ENCODE measurements around the gene XPNPEP1.

XPNPEP1 gene

DNA sequence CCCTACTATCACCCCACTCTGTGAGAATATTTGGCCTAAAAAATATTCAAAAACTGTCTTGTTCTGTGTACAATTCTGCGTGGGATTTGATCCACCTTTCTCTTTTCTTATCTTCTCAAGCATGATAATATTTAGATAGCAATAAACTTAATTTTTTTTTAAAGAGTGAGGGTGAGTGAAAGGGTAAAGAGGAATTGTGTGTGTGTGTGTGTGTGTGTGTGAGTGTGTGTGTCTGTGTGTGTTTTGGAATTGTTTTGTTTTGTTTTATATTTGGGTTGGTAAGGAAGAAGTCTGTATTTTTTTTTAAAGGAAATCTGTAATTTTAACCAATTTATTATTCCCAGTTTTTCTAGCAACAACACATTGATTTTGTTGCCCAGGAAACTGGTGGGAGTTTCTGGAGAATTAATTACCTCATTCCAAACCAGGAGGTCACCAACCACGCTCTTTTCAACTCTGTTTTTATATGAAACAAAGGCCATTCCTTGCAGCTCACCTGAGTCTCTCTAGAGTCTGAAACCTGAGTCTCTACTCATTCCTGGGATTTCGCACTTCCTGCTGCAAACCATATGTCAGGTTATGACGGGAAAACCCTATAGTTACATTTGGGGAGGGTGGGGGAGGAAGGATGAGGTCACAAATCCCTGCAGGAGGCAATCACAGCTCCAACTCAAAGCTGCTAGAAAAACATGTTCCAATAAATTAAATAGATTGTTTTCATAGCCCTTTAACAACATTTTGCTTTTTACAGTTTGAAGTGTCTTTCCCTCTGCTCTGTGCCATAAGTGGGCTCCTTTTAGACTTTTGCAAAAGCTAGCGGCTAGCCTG lies 38.1 kb upstream of the XPNPEP1 start:
- peak overlapping the region; percentile 48 for H2AFZ ChIP-seq (ENCODE audit: low read length, unreplicated experiment)
- H3K4me3 ChIP-seq (ENCODE audit: low read depth, low read length) = no peak overlapping the region
- H3K4me1 ChIP-seq (ENCODE audit: control insufficient read depth, insufficient read depth, low read length, unreplicated experiment) = peaks cover 40% of the 10 kb centered on the region
- H3K36me3 ChIP-seq (ENCODE audit: insufficient read depth, low read length) = no peaks in the 10 kb centered on the region
- H3K79me2 ChIP-seq (ENCODE audit: control insufficient read depth, insufficient read depth, low read length, unreplicated experiment) = no peaks in the 10 kb centered on the region
- no peaks in the 10 kb centered on the region for H3K27me3 ChIP-seq (ENCODE audit: insufficient read depth, low read length)
- peak overlapping the region; percentile 25; the same call in 1 of the 2 replicates for H3K27ac ChIP-seq (ENCODE audit: low read depth, low read length)

DNA sequence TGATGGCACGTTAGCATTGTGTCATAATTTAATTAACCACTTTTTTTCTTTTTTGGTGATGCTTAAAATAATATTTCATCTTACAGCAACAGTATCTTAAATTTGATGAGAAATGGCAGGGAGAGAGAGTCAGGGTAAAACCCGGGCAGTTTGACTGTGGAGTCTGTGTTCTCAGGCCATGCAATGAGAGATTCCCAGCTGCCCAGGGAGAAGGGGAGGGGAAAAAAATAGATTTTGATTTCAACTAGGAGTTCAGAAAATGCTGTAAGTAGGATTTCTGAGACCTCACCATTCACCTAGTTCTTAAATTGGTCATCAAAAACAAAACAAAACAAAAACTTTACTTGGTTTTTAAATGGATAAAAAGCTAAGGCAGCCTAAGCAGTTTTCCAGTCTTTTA lies 37.4 kb upstream of the XPNPEP1 start:
- Histone ChIP-seq H3K27me3 (ENCODE audit: insufficient read depth, low read length) (no peaks in the 10 kb centered on the region), H3K4me3 (ENCODE audit: low read depth, low read length) (no peak overlapping the region), H3K4me1 (ENCODE audit: control insufficient read depth, insufficient read depth, low read length, unreplicated experiment) (peaks cover 35% of the 10 kb centered on the region), H3K36me3 (ENCODE audit: insufficient read depth, low read length) (no peaks in the 10 kb centered on the region), H2AFZ (ENCODE audit: low read length, unreplicated experiment) (peak overlapping the region; percentile 44), H3K27ac (ENCODE audit: low read depth, low read length) (peak overlapping the region; percentile 25; the same call in 1 of the 2 replicates), H3K79me2 (ENCODE audit: control insufficient read depth, insufficient read depth, low read length, unreplicated experiment) (no peaks in the 10 kb centered on the region)

- no peak overlapping the region for H2AFZ ChIP-seq (ENCODE audit: low read length, unreplicated experiment)
- H3K36me3 ChIP-seq (ENCODE audit: insufficient read depth, low read length) = no peaks in the 10 kb centered on the region
- peaks cover 31% of the 10 kb centered on the region for H3K4me1 ChIP-seq (ENCODE audit: control insufficient read depth, insufficient read depth, low read length, unreplicated experiment)
- no peak overlapping the region for H3K4me3 ChIP-seq (ENCODE audit: low read depth, low read length)
- H3K27me3 ChIP-seq (ENCODE audit: insufficient read depth, low read length) = no peaks in the 10 kb centered on the region
- no peaks in the 10 kb centered on the region for H3K79me2 ChIP-seq (ENCODE audit: control insufficient read depth, insufficient read depth, low read length, unreplicated experiment)
- no peak overlapping the region for H3K27ac ChIP-seq (ENCODE audit: low read depth, low read length)
These were observed 36.2 kb upstream of the XPNPEP1 start for GRCh38 chr10:109959259-109960145.

DNA sequence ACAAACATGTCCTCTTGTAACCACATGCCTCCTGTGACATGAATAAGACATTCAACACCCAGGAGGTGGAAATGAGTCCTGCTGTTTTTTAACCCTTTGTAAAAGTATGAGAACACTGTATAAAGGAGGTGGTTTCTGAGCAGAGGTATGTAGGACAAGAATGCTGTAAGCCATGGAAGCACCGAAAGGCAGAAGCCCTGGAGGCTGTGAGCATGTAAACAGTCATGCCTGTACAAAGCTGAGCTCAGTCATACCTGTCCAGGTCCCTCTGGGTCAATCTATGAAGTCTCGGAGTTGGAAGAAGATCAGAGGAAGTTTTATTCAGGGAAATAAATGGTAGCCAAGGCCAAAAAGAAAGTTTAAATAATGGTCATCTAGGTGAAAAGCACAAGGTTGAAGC lies 34.7 kb upstream of the XPNPEP1 start:
- Histone ChIP-seq H3K27me3 (ENCODE audit: insufficient read depth, low read length) (no peaks in the 10 kb centered on the region), H3K36me3 (ENCODE audit: insufficient read depth, low read length) (no peaks in the 10 kb centered on the region), H3K4me3 (ENCODE audit: low read depth, low read length) (no peak overlapping the region), H3K27ac (ENCODE audit: low read depth, low read length) (no peak overlapping the region), H2AFZ (ENCODE audit: low read length, unreplicated experiment) (no peak overlapping the region), H3K4me1 (ENCODE audit: control insufficient read depth, insufficient read depth, low read length, unreplicated experiment) (peaks cover 22% of the 10 kb centered on the region), H3K79me2 (ENCODE audit: control insufficient read depth, insufficient read depth, low read length, unreplicated experiment) (no peaks in the 10 kb centered on the region)

- Histone ChIP-seq H3K4me1 (ENCODE audit: control insufficient read depth, insufficient read depth, low read length, unreplicated experiment) (peaks cover 17% of the 10 kb centered on the region), H3K4me3 (ENCODE audit: low read depth, low read length) (no peak overlapping the region), H3K79me2 (ENCODE audit: control insufficient read depth, insufficient read depth, low read length, unreplicated experiment) (no peaks in the 10 kb centered on the region), H2AFZ (ENCODE audit: low read length, unreplicated experiment) (no peak overlapping the region), H3K36me3 (ENCODE audit: insufficient read depth, low read length) (no peaks in the 10 kb centered on the region), H3K27me3 (ENCODE audit: insufficient read depth, low read length) (no peaks in the 10 kb centered on the region), H3K27ac (ENCODE audit: low read depth, low read length) (no peak overlapping the region)
These were observed 33.9 kb upstream of the XPNPEP1 start for GRCh38 chr10:109957092-109957797.

DNA sequence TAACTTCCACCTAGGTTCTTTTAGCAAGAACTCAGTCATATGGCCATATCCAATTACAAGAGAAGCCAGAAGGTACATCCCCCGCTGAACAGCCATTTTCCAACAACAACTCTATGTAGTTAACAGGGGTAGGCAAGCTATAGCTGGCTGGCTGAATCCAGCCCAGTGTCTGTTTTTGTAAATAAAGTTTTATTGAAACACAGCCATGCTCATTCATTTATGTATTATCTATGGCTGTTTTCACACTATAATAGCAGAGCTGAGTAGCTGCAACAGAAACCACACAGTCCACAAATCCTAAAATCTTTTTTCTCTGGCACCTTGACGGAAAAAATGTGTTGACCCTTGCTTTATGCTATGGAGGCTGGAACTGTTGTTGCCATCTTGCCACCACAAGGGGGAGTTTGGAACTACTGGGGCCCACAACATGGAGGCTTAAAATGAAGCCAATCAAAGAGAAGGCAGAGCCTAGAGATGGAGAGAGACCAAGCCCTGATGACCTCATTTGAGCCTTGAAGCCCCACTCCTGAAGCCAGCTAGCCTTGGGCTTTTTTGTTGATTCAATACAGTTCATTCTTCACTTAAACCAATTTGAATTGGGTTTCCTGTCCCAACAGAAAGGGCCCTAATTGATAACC lies 33.3 kb upstream of the XPNPEP1 start:
- Histone ChIP-seq H3K4me1 (ENCODE audit: control insufficient read depth, insufficient read depth, low read length, unreplicated experiment) (peaks cover 10% of the 10 kb centered on the region), H3K36me3 (ENCODE audit: insufficient read depth, low read length) (no peaks in the 10 kb centered on the region), H3K27ac (ENCODE audit: low read depth, low read length) (no peak overlapping the region), H3K79me2 (ENCODE audit: control insufficient read depth, insufficient read depth, low read length, unreplicated experiment) (no peaks in the 10 kb centered on the region), H3K4me3 (ENCODE audit: low read depth, low read length) (no peak overlapping the region), H2AFZ (ENCODE audit: low read length, unreplicated experiment) (no peak overlapping the region), H3K27me3 (ENCODE audit: insufficient read depth, low read length) (no peaks in the 10 kb centered on the region)

- Histone ChIP-seq H3K79me2 (ENCODE audit: control insufficient read depth, insufficient read depth, low read length, unreplicated experiment) (no peaks in the 10 kb centered on the region), H3K27me3 (ENCODE audit: insufficient read depth, low read length) (no peaks in the 10 kb centered on the region), H3K4me1 (ENCODE audit: control insufficient read depth, insufficient read depth, low read length, unreplicated experiment) (no peaks in the 10 kb centered on the region), H3K27ac (ENCODE audit: low read depth, low read length) (no peak overlapping the region), H2AFZ (ENCODE audit: low read length, unreplicated experiment) (no peak overlapping the region), H3K36me3 (ENCODE audit: insufficient read depth, low read length) (no peaks in the 10 kb centered on the region), H3K4me3 (ENCODE audit: low read depth, low read length) (no peak overlapping the region)
These were observed 30.5 kb upstream of the XPNPEP1 start for GRCh38 chr10:109953766-109954165.

- Histone ChIP-seq H2AFZ (ENCODE audit: low read length, unreplicated experiment) (no peak overlapping the region), H3K27ac (ENCODE audit: low read depth, low read length) (no peak overlapping the region), H3K36me3 (ENCODE audit: insufficient read depth, low read length) (no peaks in the 10 kb centered on the region), H3K27me3 (ENCODE audit: insufficient read depth, low read length) (no peaks in the 10 kb centered on the region), H3K4me1 (ENCODE audit: control insufficient read depth, insufficient read depth, low read length, unreplicated experiment) (no peaks in the 10 kb centered on the region), H3K4me3 (ENCODE audit: low read depth, low read length) (no peak overlapping the region), H3K79me2 (ENCODE audit: control insufficient read depth, insufficient read depth, low read length, unreplicated experiment) (no peaks in the 10 kb centered on the region)
These were observed 29.2 kb upstream of the XPNPEP1 start for GRCh38 chr10:109952526-109952925.

- Histone ChIP-seq H3K36me3 (ENCODE audit: insufficient read depth, low read length) (no peaks in the 10 kb centered on the region), H3K27me3 (ENCODE audit: insufficient read depth, low read length) (no peaks in the 10 kb centered on the region), H3K4me1 (ENCODE audit: control insufficient read depth, insufficient read depth, low read length, unreplicated experiment) (no peaks in the 10 kb centered on the region), H3K27ac (ENCODE audit: low read depth, low read length) (no peak overlapping the region), H3K4me3 (ENCODE audit: low read depth, low read length) (no peak overlapping the region), H3K79me2 (ENCODE audit: control insufficient read depth, insufficient read depth, low read length, unreplicated experiment) (no peaks in the 10 kb centered on the region), H2AFZ (ENCODE audit: low read length, unreplicated experiment) (no peak overlapping the region)
These were observed 24.0 kb upstream of the XPNPEP1 start for GRCh38 chr10:109947111-109947920.

Measured in ACC112 (cell line).